Measurements from ENCODE around the gene S1PR5.

DNA sequence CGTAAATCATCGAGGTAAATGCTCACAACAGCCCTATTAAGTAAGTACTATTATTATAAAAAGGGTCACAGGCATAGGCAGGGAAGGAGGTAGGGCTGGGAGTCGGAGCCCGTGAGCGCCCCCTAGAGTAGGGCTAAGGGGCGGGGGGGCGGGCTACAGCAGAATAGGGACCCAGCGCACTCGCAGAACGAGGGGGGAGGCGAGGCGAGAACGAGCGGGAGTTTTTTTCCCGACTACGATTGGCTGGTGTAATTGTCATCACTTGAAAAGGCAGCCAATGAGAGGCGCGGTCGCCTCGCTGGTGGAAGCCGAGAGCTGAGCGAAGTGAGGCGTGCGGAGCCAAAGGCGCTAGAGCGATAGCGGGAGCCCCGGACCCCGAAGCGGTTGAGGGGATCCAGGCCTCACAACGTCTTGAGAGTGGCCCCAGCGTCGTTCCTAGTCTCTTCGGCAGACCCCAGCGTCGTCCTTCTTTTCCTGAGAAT, 38.3 kb downstream of the S1PR5 start:
- TF ChIP-seq, protein P1, sequence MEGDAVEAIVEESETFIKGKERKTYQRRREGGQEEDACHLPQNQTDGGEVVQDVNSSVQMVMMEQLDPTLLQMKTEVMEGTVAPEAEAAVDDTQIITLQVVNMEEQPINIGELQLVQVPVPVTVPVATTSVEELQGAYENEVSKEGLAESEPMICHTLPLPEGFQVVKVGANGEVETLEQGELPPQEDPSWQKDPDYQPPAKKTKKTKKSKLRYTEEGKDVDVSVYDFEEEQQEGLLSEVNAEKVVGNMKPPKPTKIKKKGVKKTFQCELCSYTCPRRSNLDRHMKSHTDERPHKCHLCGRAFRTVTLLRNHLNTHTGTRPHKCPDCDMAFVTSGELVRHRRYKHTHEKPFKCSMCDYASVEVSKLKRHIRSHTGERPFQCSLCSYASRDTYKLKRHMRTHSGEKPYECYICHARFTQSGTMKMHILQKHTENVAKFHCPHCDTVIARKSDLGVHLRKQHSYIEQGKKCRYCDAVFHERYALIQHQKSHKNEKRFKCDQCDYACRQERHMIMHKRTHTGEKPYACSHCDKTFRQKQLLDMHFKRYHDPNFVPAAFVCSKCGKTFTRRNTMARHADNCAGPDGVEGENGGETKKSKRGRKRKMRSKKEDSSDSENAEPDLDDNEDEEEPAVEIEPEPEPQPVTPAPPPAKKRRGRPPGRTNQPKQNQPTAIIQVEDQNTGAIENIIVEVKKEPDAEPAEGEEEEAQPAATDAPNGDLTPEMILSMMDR (conservative IDR thresholded peaks at IDR 0.05; ENCODE audit: low read depth, low read length): peak; percentile 32; the same call in 1 of the 2 replicates
- TF ChIP-seq EZH2 (IDR thresholded peaks at IDR 0.05; ENCODE audit: low read length, unreplicated experiment): no peak
- no peak for TF ChIP-seq EZH2phosphoT487 (IDR thresholded peaks at IDR 0.05; ENCODE audit: borderline replicate concordance, low read length)

Measured in PC-3 (cell line).